Karpas-422 (cell line): ENCODE results near the gene KHNYN. TPM values are rescaled to one million over a fixed set of nuclear protein-coding genes. Genes with fewer than 3 reads are reported as not detected.

ENCODE experiments used
- DNase-seq: peaks from one replicate; pipeline ENCODE4 v3.0.0-alpha.2; 2015
- H2AFZ ChIP-seq: fragments of 200-600 bp; sonication (generic); 2 replicates; pipeline ENCODE4 v1.6.1; 2014; ENCODE audit warnings: antibody characterized with exemption, low read length, mixed read lengths
- H3K27ac ChIP-seq: fragments of 200-600 bp; sonication (generic); 2 replicates; pipeline ENCODE4 v1.5.1; 2014; ENCODE audit warnings: mild to moderate bottlenecking, low read length, moderate library complexity
- H3K27me3 ChIP-seq: fragments of 200-600 bp; sonication (generic); 2 replicates; pipeline ENCODE4 v1.6.1; 2014; ENCODE audit warnings: low read length, mixed read lengths
- H3K36me3 ChIP-seq: fragments of 200-600 bp; sonication (generic); 2 replicates; pipeline ENCODE4 v1.6.1; 2014; ENCODE audit warnings: low read length, mixed read lengths; ENCODE audit not compliant: insufficient read depth
- H3K4me1 ChIP-seq: fragments of 200-600 bp; sonication (generic); 2 replicates; pipeline ENCODE4 v1.6.1; 2014; ENCODE audit warnings: mild to moderate bottlenecking, low read length, mixed read lengths
- H3K4me2 ChIP-seq: fragments of 200-600 bp; sonication (generic); 2 replicates; pipeline ENCODE4 v1.6.1; 2014; ENCODE audit warnings: low read length, low read depth, mild to moderate bottlenecking; ENCODE audit not compliant: poor library complexity, severe bottlenecking
- H3K4me3 ChIP-seq: fragments of 200-600 bp; sonication (generic); 2 replicates; pipeline ENCODE4 v1.5.1; 2014; ENCODE audit warnings: mild to moderate bottlenecking, antibody characterized with exemption, low read length, mixed read lengths
- H3K79me2 ChIP-seq: fragments of 200-600 bp; sonication (generic); 2 replicates; pipeline ENCODE4 v1.6.1; 2014; ENCODE audit warnings: mild to moderate bottlenecking, low read length, mixed read lengths
- H3K9ac ChIP-seq: fragments of 200-600 bp; sonication (generic); 2 replicates; pipeline ENCODE4 v1.6.0; 2014; ENCODE audit warnings: low read length
- H3K9me2 ChIP-seq: fragments of 200-600 bp; sonication (generic), shearing (Covaris generic); replicated peaks from 2 replicates; pipeline ENCODE4 v1.6.0; 2014; ENCODE audit warnings: mild to moderate bottlenecking, low read length, moderate library complexity; ENCODE audit not compliant: insufficient read depth
- H3K9me3 ChIP-seq: fragments of 300-700, 200-600 bp; sonication (generic); 2 replicates; pipeline ENCODE4 v1.6.1; 2014; ENCODE audit warnings: low read length, mixed read lengths
- H4K20me1 ChIP-seq: fragments of 200-600 bp; sonication (generic); 2 replicates; pipeline ENCODE4 v1.6.1; 2014; ENCODE audit warnings: mild to moderate bottlenecking, antibody characterized with exemption, low read length, low read depth; ENCODE audit not compliant: insufficient read depth
- total RNA-seq: library from RNA; depleted of rRNA; stranded (reverse); fragments of >200 nt; shearing (Covaris generic); gene quantifications from 2 replicates; pipeline ENCODE4 v1.2.3, GENCODE V29; 2014; ENCODE audit warnings: low replicate concordance

KHNYN gene
- total RNA-seq, 1 experiment from 2014 or later = 50.8 TPM

DNA sequence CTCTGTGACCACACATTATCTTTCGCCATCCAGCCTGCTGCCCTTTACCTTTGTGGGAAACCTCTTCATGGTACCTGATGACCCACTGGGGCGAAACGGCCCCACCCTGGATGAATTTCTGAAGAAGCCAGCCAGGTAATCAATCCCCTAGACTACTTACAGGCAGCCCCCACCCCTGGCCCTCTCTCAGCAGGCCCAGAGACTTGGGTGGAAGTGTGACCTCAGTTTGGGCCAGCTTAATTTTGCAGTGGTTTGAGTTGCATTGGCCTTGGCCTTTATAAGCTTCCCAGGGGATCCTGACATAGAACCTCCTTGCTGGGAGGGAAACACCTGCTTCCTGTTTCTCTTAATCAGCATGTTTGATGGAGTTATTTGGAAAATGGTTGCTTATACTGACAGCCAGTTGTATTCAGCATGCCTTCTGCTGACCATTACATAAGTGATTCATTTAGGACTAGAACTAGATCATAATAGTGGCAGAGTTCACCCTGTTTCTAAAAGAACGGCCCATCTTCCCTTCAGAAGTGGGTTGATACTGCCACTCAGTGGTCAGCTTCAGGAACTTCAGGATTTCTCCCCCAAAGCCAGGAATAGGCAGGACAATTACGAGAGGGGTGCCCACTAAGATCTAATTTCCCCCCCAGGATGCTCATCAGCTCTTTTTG is 6.7 kb downstream of the KHNYN start:
- H3K27ac ChIP-seq = peak overlapping the region; percentile 51
- H3K27me3 ChIP-seq = no peaks in the 10 kb centered on the region
- peaks cover 48% of the 10 kb centered on the region; the same call in 1 of the 2 replicates for H3K36me3 ChIP-seq
- H3K9me2 ChIP-seq = no peaks in the 10 kb centered on the region
- peak; percentile 89 for DNase-seq
- H3K4me1 ChIP-seq = peaks cover 47% of the 10 kb centered on the region
- no peak overlapping the region for H2AFZ ChIP-seq
- peaks cover 12% of the 10 kb centered on the region for H3K79me2 ChIP-seq
- H3K9me3 ChIP-seq = no peaks in the 10 kb centered on the region
- H4K20me1 ChIP-seq = peaks cover 4% of the 10 kb centered on the region; the same call in 1 of the 2 replicates
- no peak overlapping the region for H3K4me3 ChIP-seq
- H3K9ac ChIP-seq = peak overlapping the region; percentile 29
- peak overlapping the region; percentile 1 for H3K4me2 ChIP-seq

DNA sequence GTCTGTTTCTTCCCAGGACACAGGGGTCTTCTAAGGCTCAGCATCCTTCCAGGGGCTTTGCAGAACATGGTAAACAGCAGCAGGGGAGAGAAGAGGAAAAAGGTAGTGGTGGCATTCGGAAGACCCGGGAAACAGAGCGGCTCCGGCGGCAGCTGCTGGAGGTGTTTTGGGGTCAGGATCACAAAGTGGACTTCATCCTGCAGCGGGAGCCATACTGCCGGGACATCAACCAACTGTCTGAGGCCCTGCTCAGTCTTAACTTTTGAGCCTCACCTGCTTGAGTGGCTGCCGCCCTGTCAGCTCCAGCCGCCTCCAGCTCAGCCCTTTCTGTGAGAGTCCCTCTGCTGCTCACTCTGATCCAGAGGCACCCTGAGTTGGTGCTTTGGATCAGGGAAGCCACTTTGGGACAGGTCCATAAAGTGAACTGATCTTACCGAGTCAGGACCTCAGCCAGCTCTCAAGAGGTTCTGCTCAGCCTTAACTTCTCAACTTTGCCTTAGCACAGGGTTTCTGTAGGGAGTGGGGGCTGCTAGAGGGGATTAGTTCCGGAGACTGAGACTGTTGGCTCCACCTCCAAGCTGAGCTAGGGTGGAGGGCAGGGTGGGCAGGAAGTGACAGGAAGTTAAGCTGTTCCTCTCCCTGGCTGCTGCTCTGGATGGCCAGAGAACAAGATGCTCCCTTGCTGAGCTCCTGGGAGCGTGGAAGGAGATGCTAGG is 7.4 kb downstream of the KHNYN start:
- Histone ChIP-seq H3K9ac (peak overlapping the region; percentile 19), H3K27ac (peak overlapping the region; percentile 5), H3K27me3 (no peaks in the 10 kb centered on the region), H3K79me2 (peaks cover 19% of the 10 kb centered on the region), H3K36me3 (peaks cover 47% of the 10 kb centered on the region; the same call in 1 of the 2 replicates), H3K9me3 (no peaks in the 10 kb centered on the region), H4K20me1 (0 out of 2 replicates have a peak, but pooled peaks cover 1% of the 10 kb centered on the region), H3K9me2 (no peaks in the 10 kb centered on the region), H2AFZ (no peak overlapping the region), H3K4me2 (no peak overlapping the region), H3K4me1 (peaks cover 43% of the 10 kb centered on the region), H3K4me3 (no peak overlapping the region)
- no peak for DNase-seq

DNA sequence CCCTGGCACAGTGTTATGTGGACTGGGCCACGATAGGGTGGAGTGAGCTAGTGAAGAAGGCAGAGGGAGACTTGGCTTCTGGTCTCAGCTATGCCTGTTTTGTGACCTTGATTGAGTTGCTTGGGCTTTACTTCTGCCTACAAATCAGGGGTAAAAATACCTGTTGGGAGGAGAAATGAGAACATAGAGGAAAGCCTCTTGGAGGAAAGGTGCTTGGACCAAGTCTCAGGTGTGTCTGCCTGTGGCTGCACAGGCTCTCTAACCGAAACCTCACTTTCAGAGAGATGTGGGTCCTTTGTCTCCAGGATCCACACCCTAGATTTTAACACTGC is 7.9 kb downstream of the KHNYN start:
- H2AFZ ChIP-seq = no peak overlapping the region
- no peaks in the 10 kb centered on the region for H3K27me3 ChIP-seq
- DNase-seq = no peak
- H3K27ac ChIP-seq = peak overlapping the region; percentile 5
- no peaks in the 10 kb centered on the region for H4K20me1 ChIP-seq
- peaks cover 19% of the 10 kb centered on the region for H3K79me2 ChIP-seq
- no peaks in the 10 kb centered on the region for H3K9me3 ChIP-seq
- H3K4me3 ChIP-seq = no peak overlapping the region
- H3K9ac ChIP-seq = peak overlapping the region; percentile 19; the same call in 1 of the 2 replicates
- peaks cover 42% of the 10 kb centered on the region; the same call in 1 of the 2 replicates for H3K36me3 ChIP-seq
- no peak overlapping the region for H3K4me2 ChIP-seq
- no peaks in the 10 kb centered on the region for H3K9me2 ChIP-seq
- peaks cover 42% of the 10 kb centered on the region for H3K4me1 ChIP-seq

DNA sequence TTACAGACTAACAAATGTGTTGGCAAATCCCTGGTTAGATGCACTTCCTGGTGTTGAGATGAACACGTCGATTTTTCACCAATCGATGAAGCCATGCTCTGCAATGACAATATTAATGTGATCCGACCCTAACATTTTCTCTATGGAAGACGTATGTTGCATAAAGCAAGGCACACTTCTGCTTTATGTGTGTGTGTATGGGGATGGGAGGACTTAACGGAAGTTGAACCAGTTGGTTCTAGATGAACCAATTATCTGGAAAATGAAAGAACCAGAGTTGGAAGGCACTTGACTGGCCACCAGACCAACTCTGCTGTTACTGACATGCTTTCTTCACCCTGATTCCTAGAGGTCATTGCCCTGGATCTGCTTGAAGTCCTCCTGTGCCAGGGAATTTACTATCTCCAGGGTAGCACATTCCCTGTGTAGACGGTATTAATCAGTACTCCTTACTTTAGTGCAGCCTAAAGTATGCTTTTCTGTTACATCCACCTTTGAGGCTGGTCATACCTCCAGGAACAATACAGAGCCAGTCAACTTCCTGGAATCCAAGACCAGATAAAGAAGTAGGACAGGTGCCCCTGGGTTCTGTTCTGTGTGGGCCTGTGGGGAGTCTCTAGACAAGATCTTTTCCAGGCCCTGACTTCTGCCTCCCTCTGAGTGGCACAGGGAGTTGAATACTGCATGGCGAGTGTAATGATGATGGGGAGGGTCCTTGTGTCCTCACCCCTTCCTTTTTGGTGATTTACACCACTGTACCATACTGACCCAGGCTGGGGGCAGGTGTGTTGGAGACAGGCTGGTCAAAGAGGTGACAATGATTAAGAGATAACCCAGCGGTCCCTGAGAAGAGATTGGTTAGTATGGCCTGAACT is 8.7 kb downstream of the KHNYN start:
- Histone ChIP-seq H3K27ac (no peak overlapping the region), H4K20me1 (no peaks in the 10 kb centered on the region), H3K4me1 (peaks cover 42% of the 10 kb centered on the region), H3K9me3 (no peaks in the 10 kb centered on the region), H3K9me2 (no peaks in the 10 kb centered on the region), H3K36me3 (peaks cover 34% of the 10 kb centered on the region; the same call in 1 of the 2 replicates), H3K79me2 (peaks cover 25% of the 10 kb centered on the region), H3K27me3 (no peaks in the 10 kb centered on the region), H2AFZ (no peak overlapping the region), H3K4me3 (no peak overlapping the region), H3K4me2 (no peak overlapping the region), H3K9ac (no peak overlapping the region)
- no peak for DNase-seq

DNA sequence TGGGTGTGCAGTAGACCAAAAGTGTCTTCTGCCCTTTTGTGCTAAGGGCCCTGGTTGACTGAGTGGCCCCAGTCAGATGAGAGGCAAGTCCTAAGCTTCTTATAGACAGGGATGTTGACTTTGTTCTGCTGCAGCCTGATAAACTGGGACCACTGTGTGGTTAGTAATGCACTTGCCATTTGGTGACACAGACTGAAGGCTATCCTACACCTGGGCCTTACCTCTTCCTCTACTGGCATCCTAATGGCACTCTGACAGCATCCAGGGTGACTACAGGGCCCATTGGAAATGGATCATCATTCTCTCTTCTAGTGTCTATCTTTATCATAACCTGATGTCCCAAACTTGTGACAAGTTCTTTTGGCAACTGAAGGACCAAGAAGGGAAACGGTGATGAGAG is 9.5 kb downstream of the KHNYN start:
- Histone ChIP-seq H3K9ac (no peak overlapping the region), H3K79me2 (peaks cover 30% of the 10 kb centered on the region), H2AFZ (no peak overlapping the region), H3K4me1 (peaks cover 45% of the 10 kb centered on the region), H3K9me3 (no peaks in the 10 kb centered on the region), H3K36me3 (peaks cover 27% of the 10 kb centered on the region; the same call in 1 of the 2 replicates), H3K27ac (no peak overlapping the region), H3K4me3 (no peak overlapping the region), H3K9me2 (no peaks in the 10 kb centered on the region), H4K20me1 (no peaks in the 10 kb centered on the region), H3K27me3 (no peaks in the 10 kb centered on the region), H3K4me2 (no peak overlapping the region)
- DNase-seq = no peak

DNA sequence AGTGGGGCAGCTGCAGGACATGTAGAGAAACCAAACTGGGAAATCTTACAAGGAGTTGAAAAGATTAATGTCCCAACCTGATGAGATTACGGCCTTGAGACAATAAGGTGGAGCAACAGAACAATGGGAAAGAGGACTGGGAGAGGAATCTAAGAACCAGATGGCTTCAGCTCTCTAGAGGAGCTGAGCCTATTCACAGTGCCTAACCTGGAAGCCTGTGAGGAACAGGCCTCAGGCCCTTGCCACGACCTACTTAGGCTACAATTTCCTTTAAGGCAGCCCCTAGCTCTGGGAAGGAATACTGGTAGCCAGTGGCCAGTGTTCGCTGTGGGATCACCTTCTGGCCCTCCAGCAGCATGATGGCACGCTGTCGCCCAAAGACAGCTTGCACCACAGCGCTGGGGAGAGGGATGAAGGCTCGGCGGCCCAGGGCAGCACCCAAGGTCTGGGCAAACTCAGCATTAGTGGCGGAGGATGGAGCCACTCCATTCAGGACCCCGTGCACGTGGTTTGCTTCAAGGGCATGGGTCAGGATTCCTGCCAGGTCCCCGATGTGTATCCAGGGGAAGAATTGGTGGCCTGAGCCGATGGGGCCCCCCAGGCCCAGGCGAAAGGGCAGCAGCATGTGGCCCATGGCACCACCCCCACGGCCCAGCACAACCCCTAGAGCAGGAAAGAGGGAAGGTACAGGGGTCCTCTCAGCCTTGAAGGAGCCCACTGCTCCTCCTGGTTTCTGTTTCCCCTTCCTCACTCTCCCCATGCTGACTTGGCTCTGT is 10.3 kb downstream of the KHNYN start:
- H3K27ac ChIP-seq = no peak overlapping the region
- H3K4me1 ChIP-seq = peaks cover 45% of the 10 kb centered on the region
- no peaks in the 10 kb centered on the region for H3K9me2 ChIP-seq
- no peak for DNase-seq
- H3K9ac ChIP-seq = peak overlapping the region; percentile 89
- peak overlapping the region; percentile 74 for H3K4me2 ChIP-seq
- H3K4me3 ChIP-seq = no peak overlapping the region
- no peak overlapping the region for H2AFZ ChIP-seq
- no peaks in the 10 kb centered on the region for H3K9me3 ChIP-seq
- no peaks in the 10 kb centered on the region for H4K20me1 ChIP-seq
- H3K79me2 ChIP-seq = peaks cover 33% of the 10 kb centered on the region
- peaks cover 27% of the 10 kb centered on the region; the same call in 1 of the 2 replicates for H3K36me3 ChIP-seq
- H3K27me3 ChIP-seq = no peaks in the 10 kb centered on the region

DNA sequence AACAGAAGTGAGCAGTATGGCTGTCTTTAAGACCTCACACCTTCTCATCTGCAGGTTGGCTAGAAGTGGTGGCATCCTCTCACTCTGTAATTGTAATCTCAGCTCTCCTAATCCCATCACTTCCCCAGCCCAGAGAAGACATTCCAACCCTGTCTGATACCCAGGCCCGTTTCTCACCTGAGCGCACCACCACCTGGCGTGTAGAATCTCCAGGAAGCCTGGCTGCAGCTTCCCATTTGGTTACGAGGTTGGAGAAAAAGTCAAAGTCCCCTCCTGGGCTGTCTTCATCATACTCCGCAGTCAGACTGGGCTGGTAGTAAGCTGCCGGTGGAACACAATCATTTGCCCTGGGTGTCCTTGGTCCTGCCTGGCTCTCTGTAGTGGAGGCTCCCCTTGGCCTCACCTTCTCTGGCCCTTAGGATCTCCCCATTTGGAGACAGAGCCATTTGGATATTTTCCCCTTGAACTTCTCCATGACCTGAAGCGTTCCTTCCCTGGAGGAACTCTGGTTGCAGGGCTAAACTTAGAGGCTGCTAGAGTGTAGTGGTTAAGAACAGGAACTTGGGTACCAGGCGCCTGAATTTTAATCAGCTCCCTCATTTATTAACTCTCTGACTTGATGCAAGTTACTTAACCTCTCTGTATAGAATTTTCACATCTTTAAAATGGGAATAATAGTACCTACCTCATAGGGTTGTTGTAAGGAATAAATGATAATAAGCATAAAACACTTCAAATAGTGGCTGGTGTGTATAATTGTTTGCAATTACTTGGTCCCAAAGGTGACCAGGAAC is 11.0 kb downstream of the KHNYN start:
- H4K20me1 ChIP-seq = no peaks in the 10 kb centered on the region
- H3K9me3 ChIP-seq = no peaks in the 10 kb centered on the region
- peaks cover 27% of the 10 kb centered on the region; the same call in 1 of the 2 replicates for H3K36me3 ChIP-seq
- H2AFZ ChIP-seq = no peak overlapping the region
- H3K27ac ChIP-seq = no peak overlapping the region
- peak overlapping the region; percentile 74 for H3K4me2 ChIP-seq
- no peaks in the 10 kb centered on the region for H3K9me2 ChIP-seq
- DNase-seq = no peak
- H3K4me1 ChIP-seq = peaks cover 43% of the 10 kb centered on the region
- peak overlapping the region; percentile 81 for H3K4me3 ChIP-seq
- peaks cover 33% of the 10 kb centered on the region for H3K79me2 ChIP-seq
- H3K9ac ChIP-seq = peak overlapping the region; percentile 89
- H3K27me3 ChIP-seq = no peaks in the 10 kb centered on the region
